8988T (cell line): ENCODE results near the gene TMEM200B.
"Not testable (repeated sequence)": the region's sequence is repeated elsewhere in the genome, so short reads cannot be mapped to it uniquely, and the experiment has no call there.

Experiments used
- DNase-seq: peaks from one replicate; pipeline ENCODE4 v3.0.0; 2011

Gene TMEM200B

DNA sequence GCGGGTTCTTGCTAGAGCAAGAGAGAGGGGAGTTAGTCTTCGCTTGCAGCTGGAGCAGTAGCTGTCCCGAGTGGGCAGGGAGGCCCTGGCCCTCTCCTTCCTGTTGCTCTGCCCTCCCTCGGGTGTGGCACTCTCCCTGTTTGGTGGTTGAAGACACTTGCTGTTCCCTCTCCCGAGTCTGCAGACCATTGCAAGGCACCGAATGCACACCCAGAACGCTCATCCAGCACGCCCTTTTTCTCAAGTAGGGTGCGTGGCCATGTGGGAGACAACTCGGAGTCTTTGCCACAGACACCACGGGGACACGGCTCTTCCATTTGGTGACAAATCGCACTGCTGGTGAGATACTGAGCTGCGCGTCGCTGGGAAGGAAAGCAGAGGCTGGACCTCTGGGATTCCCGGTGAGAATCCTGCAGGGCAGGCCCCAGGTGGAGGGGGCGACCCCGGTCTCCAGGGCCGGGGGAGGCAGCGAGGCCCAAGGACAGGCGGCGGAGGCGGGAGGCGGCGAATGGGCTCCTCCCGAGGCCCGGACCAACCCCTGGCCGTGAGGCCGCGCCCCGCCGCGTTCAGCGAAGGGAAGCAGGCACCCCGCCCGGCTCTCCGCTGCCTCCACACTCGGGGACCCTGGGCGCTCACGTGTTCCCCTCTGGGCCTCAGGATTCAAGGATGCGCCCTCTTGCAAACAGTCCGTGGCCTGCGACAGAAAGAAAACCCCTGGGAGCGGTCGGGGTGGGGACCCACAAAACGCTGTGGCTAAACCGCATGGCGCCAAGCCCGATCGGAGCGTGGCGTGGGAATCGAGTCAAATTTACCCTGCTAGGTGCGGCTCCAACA lies 10.4 kb upstream of the TMEM200B start:
- DNase-seq, result no peak

DNA sequence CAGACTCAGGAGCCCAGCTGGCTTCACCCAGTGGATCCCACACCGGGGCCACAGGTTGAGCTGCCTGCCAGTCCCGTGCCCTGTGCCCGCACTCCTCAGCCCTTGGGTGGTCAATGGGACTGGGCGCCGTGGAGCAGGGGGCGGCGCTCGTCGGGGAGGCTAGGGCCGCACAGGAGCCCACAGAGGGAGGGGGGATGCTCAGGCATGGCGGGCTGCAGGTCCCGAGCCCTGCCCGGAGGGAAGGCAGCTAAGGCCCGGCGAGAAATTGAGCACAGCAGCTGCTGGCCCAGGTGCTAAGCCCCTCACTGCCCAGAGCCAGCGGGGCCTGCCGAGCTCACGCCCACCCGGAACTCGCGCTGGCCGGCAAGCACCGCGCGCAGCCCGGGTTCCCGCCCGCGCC lies 7.4 kb upstream of the TMEM200B start:
- DNase-seq, result not testable (repeated sequence)

DNA sequence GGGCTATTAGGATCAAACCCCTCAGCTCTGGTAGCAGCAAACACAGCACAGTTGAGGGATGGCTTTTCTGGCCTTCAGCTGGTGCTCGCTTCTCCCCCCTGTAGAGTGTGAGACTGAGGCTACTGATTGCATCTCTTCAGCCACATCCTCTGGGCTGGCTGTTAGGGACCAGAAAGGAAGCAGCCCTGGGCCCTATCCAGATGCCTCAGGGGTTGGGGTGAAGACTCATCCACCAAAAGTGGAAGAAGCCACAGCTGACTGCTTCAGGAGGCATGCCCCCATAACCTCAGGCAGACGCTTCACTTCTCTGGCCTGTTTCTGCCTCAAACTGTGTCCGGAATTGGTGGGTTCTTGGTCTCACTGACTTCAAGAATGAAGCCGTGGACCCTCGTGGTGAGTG lies 6.2 kb upstream of the TMEM200B start:
- peak; percentile 27 for DNase-seq

DNA sequence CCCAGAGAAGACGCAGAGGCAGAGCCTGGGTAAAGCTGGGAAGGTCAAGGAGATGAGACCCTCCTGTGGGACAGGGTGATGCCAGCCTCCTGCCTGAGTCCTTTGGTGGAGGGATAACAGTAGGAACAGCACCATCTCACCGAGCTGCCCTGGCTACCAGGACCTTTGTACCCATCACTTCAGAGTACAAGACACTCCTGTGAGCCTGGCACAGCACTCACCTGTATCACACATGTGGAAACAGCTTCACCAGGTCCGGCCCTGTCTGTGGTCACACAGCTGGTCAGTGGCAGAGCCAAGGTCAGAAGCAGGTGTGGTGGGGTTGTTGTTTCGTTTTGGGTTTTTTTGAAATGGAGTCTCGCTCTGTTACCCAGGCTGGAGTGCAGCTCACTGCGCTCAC lies 5.0 kb upstream of the TMEM200B start:
- no peak for DNase-seq

DNA sequence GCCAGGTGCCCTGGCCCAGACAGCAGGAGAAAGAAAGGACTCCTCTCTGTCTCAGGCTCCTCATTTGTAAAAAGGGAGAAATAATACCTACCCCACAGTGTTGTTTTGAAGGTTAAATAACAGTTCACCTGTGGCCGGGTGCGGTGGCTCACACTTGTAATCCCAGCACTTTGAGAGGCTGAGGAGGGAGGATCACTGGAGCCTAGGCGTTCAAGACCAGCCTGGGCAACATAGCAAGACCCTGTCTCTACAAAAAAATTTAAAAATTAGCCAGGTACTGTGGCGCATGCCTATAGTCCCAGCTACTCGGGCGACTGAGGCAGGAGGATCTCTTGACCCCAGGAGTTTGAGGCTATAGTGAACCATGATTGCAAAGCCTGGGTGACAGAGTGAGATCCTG lies 2.5 kb upstream of the TMEM200B start:
- DNase-seq, result no peak

DNA sequence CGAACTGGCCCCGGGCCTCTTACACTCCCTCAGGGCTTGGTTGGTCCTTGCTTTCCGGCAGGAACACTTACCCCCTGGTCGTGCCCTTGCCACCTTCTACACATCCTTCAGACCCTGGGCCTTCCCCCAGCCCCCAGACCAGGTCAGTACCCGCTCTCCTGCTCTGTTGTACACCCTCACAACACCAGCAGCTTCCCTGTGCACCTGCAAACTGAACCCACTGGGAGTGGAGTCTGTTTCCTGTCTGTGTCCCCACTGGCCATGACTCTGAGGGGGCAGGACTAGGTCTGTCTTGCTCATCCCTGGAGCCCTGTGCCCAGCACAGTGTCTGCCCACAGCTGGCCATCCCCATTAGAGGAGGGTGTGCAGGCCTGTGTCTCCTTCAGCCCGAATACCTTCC lies 2.1 kb upstream of the TMEM200B start:
- DNase-seq, result no peak

DNA sequence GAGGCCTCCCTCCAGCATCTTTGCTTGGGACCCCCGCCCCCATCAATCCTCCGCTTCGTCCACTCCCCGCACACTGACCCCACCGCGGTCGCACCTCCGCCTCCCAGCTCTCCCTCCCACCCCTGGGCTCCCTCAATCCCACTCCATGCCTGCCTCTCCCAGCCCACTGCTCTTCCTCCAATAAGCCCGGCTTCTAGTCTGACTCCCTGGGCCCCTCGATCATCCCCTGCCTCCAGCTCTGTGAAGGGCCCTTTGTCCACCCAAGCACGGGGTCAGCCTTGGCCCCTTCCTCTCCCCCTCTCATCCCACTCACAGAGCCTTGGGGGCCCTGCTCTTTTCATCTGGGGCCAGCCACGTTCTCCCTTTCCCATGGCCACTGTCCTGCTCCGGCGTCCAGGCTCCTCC lies 1.5 kb upstream of the TMEM200B start:
- DNase-seq, result no peak

DNA sequence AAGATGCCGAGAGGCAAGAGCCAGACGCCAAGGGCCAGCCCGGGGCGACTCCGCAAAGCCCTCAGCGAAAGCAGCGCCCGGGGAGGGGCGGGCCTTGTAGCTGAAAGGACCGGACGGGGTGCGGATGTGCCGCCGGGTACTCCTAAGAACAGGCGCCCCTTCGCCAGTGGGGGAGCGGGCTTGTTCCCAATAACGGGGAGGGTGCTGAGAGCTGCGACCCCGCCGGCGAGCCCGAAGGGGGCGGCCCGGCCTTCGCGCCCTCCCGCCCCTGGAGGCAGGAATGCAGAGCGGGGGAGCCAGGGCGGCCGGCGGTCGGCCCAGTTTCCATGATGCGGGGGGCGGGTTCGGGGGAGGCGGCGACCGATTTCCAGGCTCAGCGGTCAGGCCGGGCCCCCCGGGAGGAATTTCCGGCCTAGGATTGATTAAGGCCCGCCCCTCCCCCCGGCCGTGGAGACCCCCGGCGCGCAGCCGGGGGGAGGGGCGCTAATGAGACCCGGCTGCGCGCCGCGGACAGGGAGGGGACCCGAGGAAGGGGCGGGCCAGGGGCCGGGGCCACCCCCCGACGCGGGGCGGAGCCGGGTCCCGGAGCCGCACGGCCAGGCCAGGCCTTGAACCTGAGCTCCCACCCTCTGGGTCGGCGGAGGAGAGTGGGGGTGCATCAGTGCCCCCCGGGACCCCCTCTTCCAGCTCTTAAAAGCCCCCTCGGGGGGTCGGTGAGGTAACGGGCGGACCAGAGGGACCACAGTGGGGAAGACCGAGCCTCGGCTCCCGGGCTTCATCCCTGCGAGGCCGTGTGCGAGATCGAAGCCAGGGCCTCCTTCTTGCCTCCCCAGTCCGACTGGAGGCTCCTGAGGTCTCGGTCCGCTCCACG lies 898 bp upstream of the TMEM200B start:
- peak; percentile 96 for DNase-seq

DNA sequence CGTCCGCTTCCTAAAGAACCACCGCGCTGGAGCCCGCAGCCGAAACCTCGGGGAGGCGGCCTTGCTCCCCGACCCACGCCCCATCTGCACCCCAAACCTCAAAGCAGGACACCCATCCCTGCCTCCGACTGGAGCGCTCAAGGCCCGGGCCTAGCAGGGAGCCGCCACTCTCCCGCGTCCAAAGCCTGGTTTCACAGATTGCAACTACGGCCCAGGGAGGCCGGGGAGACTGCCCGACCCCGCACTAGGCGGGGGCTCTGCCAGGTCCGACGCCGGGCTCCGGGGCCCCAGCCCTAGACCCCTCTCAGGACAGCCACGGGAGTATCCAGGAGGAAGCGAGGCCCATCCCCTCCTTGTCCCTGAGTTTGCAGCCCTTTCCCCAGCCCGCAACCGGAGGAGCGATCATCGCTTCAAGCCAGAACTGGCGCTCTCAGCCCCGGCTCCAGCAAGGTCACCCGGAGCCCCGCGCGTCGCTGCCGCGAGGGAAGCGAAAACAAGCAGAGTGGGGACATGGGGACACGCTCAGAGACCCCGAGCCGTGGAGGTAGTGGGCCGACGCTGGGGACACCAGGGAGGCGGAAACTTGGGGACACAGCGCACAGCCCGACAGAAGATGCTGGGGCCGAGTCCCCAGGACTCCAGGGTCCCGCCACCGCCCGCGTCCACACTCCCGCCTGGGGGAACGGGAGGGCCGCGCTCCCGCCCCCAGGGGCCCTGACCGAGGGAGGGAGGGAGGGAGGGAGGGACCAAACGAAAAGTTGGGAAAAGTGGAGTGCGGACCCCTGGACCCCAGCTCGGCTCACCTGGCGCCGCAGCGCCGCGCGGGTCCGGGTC lies 433 bp downstream of the TMEM200B start:
- peak; percentile 29 for DNase-seq

DNA sequence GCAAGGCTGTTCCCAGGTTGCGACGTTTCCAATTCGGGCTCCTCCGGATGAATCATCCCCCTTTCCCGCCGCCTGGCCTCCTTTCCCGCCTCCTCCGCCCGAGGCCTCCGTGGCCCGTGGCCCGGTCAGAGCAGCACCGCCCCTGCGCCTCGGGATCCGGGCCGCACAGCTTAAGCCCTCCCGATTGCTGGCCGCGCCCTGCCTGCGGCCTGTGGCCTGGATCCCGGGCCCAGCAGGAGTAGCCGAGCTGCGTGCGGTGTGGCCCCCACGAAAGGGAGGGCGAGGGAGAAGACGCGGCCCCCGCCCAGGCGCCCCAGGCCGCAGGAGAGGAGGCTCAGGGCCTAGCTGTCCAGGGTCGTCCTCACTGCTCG lies 1.0 kb downstream of the TMEM200B start:
- no peak for DNase-seq

DNA sequence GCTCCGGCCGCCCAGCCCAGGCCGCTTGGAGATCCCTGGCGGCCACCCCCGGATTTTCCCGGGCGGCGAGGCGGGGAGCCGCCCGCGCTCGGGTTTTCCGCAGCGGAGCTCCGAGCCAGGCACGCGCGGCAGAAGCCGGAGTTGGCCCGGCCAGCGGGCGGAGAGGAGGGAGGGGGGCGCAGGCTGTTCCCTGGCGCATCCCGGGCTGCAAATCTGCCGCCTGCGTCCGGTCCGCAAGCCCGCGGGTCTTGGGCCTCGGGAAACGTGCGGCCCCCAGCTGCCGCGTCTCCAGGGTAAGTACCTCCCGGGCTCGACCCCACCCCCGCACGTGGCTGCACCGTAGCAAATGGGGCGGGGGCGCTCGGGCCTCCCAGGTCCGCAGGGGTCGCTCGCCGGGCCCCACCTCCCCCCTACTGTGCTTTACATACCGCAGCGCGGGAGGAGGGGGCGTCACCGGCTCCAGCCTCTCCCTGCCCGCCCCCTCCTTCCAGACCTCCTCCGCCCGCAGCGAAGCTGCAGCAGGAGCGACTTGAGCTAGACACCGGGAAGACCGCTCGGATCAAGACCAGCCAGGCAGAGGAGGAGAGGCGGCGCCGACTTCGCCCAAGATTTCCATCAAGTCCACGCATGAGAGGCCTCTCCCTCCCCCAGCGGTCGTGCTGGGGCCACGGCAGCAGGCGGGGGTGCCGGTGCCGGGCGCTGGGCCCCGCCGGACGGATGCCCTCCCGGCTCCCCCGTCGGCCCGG lies 1.6 kb downstream of the TMEM200B start:
- DNase-seq, result peak; percentile 28

DNA sequence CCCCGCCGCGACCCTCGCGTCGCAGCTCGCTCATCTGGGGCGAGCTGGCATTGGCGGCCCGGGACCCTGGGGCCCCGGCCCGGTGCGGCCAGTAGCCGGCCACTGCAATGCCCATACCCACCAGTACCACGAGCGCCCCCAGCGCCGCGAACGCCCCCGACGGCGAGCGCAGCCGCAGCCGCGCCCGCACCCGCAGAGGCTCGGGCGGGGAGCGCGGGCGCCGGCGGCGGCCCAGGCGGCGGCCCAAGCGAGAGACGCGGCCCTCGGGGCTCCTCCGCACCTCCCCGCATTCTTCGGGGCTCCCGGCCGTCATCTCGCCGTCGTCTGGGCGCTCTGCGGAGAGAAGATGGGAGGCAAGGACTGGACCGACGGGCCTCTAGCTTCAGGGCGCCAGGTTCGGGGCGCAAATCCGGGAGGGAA lies 2.2 kb downstream of the TMEM200B start:
- DNase-seq, result no peak

DNA sequence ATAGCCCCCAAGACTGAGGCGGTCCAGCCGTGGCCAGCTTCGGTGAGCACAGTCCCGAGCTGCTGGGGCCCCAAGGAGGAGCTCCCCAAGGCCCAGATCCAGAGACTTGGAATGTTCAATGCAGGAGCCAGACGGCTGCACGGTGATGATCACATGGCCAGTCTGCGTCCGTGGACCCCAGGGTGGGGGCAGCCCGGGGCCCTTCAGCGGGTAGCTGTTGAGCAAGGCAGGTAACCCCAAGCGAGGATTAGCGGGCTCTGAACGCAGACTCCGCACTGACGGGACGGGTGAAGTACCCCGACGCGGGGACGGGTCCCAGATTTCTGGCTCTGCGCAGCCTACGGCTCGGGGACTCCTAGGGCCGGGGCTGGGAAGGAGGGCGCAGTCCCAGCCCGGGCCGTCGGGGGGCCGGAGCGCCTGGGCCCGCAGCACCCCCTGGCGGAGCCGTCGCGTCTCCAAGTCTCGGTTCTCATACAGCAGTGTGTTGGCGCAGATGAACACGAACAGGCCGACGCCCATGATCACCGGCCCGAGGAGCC lies 2.7 kb downstream of the TMEM200B start:
- DNase-seq, result peak; percentile 87

DNA sequence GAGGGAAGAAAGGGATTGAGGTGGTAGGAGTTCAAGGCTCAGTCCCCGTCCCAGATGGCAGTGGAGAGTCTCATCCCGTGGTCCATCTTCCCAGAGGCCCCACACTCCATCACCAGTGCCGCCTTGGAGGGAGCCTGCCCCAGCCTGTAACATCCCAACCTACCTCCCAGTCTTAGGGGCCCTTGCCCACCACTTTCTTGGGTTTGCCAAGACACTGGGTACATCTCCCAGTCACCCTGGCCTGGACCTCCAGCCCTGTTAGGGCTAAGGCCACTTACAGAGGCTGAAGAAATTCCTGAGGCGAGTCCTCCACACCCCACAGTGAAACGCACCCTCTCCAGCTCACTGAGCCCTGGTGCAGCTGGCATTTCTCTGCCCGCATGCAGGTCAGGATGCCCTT lies 3.3 kb downstream of the TMEM200B start:
- no peak for DNase-seq

DNA sequence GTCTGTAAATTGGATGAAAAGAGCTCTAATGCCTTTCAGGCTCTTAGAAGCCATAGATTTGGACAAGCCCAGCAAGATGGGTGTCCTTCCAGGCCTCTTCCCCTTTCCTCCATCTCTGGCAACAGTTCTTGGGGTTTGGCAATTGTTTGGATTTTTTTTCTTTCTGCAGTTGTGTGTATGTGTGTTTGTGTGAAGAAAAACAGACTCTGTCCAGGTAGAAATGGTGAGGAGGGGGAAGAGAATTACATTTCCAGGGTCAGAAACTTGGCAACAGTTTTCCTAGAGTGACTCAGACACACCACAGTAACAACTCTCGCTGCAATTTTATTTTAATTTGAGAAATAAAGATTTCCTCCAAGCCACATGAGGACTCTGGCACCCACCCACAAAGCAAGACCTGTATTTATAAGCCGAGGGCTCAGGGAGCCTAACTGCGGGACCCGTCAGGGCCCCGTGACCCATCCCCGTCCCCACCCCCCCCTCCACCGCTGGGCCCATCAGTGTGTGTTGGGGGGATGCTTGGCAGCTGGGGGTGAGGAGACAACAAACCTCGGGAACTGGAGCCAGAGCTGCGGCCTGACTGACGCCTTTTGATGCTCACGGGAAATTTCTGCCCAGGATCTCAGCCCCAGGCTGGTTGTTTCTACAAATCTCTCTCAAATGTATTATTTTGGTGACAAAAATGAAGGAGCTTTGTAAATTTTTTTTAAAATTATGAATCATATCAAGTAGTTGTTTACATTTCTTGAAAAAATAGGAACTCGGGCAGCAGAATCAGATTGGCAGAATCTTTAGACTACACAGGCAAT lies 4.4 kb downstream of the TMEM200B start:
- no peak for DNase-seq

DNA sequence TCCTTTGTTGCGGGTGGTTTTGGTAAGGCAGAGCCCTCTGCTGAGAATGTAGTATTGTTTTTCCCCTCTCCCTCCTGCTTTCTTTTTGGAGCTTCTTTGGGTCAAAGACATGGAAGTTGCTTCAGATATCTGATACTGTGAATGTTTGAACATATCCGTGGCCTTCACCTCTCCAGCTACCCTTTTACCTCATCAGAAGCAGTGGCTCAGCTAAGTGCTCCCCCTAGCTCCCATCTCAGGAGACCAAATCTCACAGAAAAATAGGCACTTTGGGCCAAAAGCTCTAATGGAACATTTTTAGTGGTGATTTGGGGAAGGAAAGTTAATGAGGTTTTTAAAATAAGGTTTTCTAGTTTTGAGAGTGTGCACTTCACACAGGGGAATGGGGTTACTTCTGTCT lies 6.3 kb downstream of the TMEM200B start:
- DNase-seq, result peak; percentile 39

DNA sequence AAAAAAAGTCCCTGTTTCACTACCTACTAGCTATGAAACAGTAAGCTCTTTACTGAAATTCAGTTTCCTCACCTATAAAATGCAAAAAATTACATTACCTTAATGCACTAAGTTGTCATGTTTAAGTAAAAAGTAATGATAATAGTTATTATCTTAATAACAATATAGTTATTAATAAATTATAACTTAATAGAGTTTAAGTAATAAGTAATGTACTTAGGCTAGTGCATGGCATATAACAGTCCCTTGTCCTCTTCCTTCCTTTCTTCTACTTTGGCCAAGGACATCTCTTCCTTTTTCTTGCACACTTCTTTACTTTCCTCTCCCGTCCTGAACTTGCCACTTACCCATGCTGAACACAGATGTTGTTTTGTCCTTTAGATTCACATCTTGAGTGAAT lies 9.0 kb downstream of the TMEM200B start:
- no peak for DNase-seq

DNA sequence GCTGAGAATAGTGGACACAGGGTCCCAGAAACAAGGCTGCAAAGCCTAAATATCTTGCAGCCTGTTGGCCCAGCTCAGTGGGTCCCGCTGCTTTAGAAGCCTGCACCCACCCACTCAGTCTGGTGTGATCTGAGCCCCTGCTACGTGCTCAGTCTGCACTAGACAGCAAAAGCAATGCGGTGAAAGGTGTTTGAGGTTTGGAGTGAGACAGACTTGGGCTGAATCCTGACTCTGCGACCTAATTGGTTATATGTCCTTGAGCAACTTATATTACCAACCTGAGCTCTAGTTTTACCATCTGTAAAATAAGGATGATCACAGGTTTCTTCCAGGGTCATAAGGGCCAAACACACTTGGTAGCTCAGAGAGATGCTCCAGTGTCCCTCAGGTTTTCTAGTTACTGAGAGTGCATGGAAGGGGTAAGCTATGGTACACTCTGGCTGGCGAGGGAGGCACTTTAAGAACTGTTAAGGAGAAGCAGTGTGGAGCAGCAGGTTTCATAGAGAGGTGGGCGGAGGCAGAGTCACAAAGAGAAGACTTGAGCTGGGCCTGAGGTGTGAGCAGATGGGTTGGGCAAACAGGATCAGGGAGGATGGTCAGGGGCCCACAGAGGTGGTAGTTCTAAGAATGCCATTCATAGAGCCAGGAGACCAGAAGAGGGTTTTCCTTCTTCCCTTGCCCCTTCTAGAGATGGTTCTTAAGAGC lies 10.1 kb downstream of the TMEM200B start:
- no peak for DNase-seq

DNA sequence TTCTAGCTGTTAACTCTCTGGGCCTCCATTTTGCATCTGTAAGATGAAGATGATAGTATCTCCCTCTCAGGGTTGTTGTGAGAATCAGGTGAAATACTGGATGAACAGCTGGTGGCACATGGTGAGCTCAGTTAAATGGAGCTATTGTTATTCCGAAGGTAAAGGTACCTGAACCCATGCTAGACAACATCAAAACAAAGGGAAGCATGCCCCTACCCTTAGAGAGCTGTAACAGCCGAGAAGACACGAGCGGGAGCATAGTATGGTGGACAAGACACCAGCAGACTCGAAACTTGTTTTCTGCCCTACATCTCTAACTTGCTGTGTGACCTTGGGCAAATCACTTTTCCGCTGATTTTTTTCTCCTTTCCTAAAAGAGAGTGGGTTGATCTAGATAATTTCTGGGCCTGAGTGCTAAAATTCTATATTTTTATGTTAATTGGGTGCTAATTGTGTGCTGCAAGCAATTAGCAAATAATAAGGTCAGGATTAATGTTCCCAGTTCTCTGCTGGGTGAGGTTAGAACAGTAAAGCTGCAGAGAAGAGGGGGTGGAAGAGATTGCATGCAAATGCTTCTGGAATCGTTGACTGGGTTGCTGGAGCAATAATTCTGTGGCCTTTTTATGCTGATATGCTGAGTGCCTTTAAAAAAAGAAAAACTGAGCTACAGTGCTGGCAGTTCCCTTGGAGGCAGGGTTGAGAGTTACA lies 10.8 kb downstream of the TMEM200B start:
- no peak for DNase-seq

DNA sequence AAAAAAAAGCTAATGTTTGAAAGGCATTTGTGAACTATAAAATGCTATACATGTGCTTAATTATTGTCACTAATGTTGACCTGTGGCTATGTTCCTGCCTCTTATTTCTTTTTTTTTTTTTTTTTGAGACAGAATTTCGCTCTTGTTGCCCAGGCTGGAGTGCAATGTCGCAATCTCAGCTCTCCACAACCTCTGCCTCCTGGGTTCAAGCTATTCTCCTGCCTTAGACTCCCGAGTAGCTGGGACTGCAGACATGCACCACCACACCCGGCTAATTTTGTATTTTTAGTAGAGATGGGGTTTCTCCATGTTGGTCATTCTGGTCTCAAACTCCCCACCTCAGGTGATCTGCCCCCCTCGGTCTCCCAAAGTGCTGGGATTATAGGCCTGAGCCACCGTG lies 15.7 kb downstream of the TMEM200B start:
- DNase-seq, result not testable (repeated sequence)
